Measurements from ENCODE around the gene ORC4. TPM values are rescaled to one million over a fixed set of nuclear protein-coding genes. Genes with fewer than 3 reads are reported as not detected.

ORC4 gene
- total and polyA plus RNA-seq, 2 of the 8 experiments (the other 6 are each of a cell fraction or from before 2014, with no cell fraction given): 22.7 to 63.7 TPM

DNA sequence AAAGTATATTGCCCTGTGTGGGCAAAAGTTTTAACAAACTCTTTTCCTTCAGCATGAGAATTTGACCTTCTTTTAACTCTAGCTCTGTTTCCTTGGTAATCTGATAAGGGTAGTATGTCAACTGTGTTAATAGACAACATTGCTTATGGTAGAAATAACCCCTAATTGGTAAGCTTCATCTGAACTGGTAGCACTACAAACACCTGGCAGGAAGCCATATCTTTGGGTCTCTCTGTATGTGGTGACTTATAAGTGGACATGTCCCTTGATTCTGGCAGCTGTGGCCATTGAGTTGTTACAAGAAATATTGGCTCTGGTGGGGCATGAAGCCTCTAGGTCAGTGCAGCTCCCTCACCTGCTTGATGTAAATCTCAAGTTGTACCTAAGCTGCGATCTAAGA is 47.3 kb upstream of the ORC4 start:
- Histone ChIP-seq H2BK12ac (ENCODE audit: low read depth, low read length) (no peak overlapping the region), H4K91ac (replicated peaks; ENCODE audit: insufficient read length, low read length) (no peak overlapping the region), H4K20me1 (replicated peaks in 1 of 2; ENCODE audit: control insufficient read depth in 1 of 2, insufficient read depth in 2 of 2, low read length in 2 of 2) (peaks cover 0 to 2% of the 10 kb centered on the region in 2 experiments), H2AK5ac (ENCODE audit: low read depth, low read length) (no peak overlapping the region), H2BK20ac (ENCODE audit: low read length) (no peak overlapping the region), H3K79me2 (ENCODE audit: control insufficient read depth in 1 of 2, insufficient read depth in 2 of 2, low read length in 2 of 2) (no peaks in the 10 kb centered on the region), H3K23ac (ENCODE audit: insufficient read length) (no peak overlapping the region), H3K23me2 (ENCODE audit: low read depth, low read length) (no peaks in the 10 kb centered on the region), H3K14ac (ENCODE audit: insufficient read length) (no peak overlapping the region), H3K4me2 (ENCODE audit: insufficient read depth in 1 of 2, low read depth in 2 of 2, low read length in 2 of 2) (no peak overlapping the region), H3K56ac (replicated peaks; ENCODE audit: insufficient read length, low read depth, low read length) (no peak overlapping the region), H2AFZ (ENCODE audit: low read length) (no peak overlapping the region), H3K4me1 (replicated peaks in 1 of 4; ENCODE audit: control insufficient read depth in 3 of 4, insufficient read depth in 4 of 4, low read length in 3 of 4) (no peaks in the 10 kb centered on the region; a peak in 1 of 7 replicates), H3K4ac (replicated peaks; ENCODE audit: insufficient read length, low read depth, low read length) (no peak overlapping the region), H3K27me3 (replicated peaks in 1 of 4; ENCODE audit: control insufficient read depth in 3 of 4, extremely low read depth in 1 of 4, insufficient read depth in 3 of 4, low read length in 3 of 4) (no peaks in the 10 kb centered on the region), H3K9ac (replicated peaks in 1 of 4; ENCODE audit: extremely low read depth in 1 of 4, low read depth in 3 of 4, low read length in 3 of 4) (no peak overlapping the region), H3K9me3 (ENCODE audit: insufficient read depth in 2 of 2, low read depth in 1 of 2, low read length in 1 of 2) (no peaks in the 10 kb centered on the region), H3K36me3 (ENCODE audit: control insufficient read depth in 2 of 4, insufficient read depth in 4 of 4, low read length in 3 of 4) (no peaks in the 10 kb centered on the region), H4K5ac (ENCODE audit: insufficient read length, low read depth, low read length) (no peak overlapping the region), H3K18ac (ENCODE audit: extremely low read depth, low read length) (no peak overlapping the region), H3K27ac (ENCODE audit: low read depth, low read length) (no peak overlapping the region), H2BK5ac (ENCODE audit: low read depth, low read length) (no peak overlapping the region), H3K79me1 (ENCODE audit: low read depth, low read length) (no peaks in the 10 kb centered on the region), H4K8ac (ENCODE audit: extremely low read depth, insufficient read depth, low read length) (no peak overlapping the region), H2BK120ac (replicated peaks; ENCODE audit: low read depth, low read length) (no peak overlapping the region), H2BK15ac (ENCODE audit: low read length) (no peak overlapping the region), H3K4me3 (ENCODE audit: extremely low read depth in 1 of 4, insufficient read depth in 2 of 4, low read depth in 3 of 4, low read length in 4 of 4) (no peak overlapping the region)
- ChIA-PET CTCF (ENCODE audit: partially characterized antibody) (interaction anchor here (0.9 to 2.6 kb wide), 5 partner anchors 10 to 78 kb away, joined by 3 to 11 read pairs (median 3); partner anchors contain the start of gene MBD5), POLR2A (ENCODE audit: partially characterized antibody) (no interaction called here)
- no peak for FAIRE-seq
- DNase-seq (ENCODE audit: low read depth in 1 of 2, low spot score in 2 of 2): no peak
- TF ChIP-seq KDM5A (IDR thresholded peaks at IDR 0.05; ENCODE audit: low read length): no peak
- TF ChIP-seq POLR2AphosphoS5 (IDR thresholded peaks at IDR 0.05; ENCODE audit: low read depth, low read length): no peak
- 85% methylated on average over 1 of the region's 1 CpG; no CpG with 5 or more reads in 1 of the 2 experiments for WGBS, 2 experiments (ENCODE audit: extremely low coverage in 1 of 2, insufficient coverage in 1 of 2, insufficient read length in 1 of 2, insufficient replicate concordance in 2 of 2, low coverage in 1 of 2, low lambda C conversion rate in 2 of 2, missing lambda C conversion rate in 1 of 2)

All from H1 (cell line).